GM19395 (cell line): Measurements from ENCODE around the gene PXK.

Source experiments
- ATAC-seq: cut with Tn5 transposase; IDR thresholded peaks from one replicate; pipeline ENCODE4 v1.9.1; 2021; ENCODE audit warnings: mild to moderate bottlenecking, moderate library complexity; ENCODE audit not compliant: unreplicated experiment

PXK gene

DNA sequence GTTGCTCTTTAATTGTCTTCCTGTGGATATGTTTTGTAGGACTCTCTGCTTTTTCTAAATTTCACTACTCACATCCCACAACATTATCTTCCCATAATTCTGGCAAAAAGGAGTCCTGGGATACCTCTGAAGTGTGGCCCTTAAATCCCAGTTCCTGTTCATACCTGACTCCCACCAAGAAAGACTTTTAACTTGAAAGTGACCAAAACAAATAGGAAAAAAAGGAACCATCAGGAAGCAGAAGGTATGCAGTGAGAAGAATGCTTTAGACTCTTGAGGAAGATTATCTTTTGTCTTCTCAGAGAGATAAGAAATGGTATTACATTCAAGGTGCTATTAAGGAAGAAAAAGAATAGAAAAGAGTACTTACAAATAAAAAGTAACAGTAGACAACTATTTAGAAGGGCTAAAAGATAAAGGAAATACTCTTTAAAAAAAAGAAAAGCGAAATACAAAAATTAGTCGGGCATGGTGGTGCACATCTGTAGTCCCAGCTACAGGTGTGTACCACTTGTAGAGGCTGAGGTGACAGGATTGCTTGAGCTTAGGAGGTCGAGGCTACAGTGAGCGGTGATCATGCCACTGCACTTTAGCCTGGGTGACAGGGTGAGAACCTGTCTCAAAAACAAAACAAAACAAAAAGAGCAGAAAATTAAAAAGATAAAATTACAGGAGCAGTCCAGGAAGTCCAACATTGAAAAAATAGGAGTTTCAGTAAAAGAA, 46.8 kb downstream of the PXK start:
- no peak for ATAC-seq

DNA sequence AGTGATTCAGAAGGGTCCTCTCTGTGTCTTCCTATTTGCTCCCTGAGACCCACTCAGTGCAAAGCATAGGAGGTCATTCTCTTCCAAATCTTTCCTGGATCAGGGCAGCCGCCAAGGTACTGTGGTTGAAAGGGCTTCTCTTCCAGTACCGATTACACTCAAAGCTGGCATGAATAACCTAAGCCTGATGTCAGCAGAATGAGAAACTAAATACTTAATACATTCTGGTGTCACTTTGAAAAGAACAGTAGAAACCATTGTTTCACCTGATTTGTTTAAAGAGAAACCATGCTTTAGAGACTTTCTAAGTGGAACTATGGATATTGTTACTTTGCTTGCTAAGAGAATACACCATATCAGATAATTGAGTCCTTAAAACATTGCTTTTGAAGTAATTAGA, 50.8 kb downstream of the PXK start:
- no peak for ATAC-seq

DNA sequence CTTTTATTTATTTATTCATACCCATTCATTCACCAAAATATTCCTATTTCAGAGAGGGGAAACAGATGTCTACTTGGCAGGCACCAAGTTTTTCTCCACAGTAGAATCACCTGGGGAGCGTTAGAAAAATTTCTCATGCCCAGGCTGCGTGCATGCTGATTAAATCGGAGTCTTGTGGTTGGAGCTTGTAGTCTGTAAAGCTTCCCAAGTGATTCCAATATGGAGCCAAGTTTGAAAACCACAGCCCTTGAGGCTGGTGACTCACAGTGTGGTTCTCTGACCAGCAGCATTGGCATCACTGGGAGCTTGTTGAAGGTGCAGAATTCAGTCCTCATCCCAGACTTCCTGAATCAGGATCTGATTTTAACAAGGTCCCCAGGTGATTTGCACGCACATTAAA, 51.2 kb downstream of the PXK start:
- no peak for ATAC-seq

DNA sequence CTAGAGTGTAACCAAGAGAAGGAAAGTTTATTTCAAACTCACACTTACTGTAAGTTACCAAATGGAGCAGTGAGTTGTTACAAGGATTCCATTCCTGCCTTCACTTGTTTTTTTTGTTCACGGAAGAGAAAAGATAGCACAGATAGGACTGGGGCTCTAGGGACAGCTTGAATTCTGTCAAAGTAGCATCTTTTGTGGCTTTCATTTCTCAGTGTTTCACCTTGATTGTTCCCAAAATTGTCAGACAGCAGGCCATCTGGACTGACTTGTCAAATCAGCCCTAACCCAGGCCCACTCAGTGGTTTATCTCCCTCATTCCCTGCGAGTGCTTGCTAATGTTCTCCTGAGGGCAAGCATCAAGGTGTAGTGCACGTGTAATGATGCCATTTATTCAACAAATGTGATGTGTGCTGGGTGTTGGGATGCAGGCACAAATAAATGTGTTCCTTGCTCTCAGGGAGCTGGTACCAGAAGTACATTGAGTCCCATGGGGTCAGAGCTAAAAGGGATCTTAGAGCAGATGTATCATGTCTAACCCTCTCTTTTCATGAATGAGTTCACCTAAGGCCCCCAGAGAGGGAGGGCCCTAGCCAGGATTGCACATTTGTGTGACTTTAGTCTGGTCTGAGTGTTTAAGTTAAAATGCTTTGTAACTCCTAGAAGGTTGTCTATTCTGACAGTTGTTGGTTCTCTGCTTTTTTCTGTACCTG, 51.8 kb downstream of the PXK start:
- no peak for ATAC-seq

DNA sequence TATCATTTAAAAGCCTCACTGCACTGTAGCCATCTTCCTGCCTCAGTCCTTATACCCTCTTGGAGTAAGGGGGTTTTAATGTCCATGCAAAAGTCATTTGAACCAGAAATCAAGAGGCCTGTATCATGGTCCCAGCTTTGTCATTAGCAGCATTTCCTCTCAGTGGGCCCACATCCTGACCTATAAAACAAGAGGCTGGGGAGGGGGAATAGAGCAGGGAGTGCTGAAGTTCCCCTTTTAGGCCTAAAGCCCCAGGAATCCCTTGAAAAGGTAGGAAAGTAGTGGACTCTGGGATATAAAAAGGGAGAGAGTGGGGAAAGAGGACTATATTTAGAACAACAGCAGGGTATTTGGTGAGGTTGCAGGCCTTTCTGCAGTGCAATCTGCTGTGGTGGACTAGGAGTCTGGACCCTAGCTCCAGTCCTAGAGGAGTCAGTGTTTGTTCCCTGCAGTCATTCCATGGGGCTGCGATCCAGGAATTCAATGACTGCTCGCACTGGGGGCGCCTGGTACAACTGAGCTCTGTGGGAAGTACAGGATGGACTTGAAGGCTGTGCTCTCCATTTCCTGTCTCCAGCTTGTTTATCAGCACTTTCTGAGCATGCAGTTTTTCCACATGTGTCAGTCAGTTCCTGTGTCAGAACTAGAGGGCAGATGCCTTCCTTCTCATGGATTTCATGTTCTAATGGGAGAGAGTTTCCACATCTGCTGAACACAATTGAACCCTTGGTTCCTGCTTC, 54.1 kb downstream of the PXK start:
- ATAC-seq = no peak

DNA sequence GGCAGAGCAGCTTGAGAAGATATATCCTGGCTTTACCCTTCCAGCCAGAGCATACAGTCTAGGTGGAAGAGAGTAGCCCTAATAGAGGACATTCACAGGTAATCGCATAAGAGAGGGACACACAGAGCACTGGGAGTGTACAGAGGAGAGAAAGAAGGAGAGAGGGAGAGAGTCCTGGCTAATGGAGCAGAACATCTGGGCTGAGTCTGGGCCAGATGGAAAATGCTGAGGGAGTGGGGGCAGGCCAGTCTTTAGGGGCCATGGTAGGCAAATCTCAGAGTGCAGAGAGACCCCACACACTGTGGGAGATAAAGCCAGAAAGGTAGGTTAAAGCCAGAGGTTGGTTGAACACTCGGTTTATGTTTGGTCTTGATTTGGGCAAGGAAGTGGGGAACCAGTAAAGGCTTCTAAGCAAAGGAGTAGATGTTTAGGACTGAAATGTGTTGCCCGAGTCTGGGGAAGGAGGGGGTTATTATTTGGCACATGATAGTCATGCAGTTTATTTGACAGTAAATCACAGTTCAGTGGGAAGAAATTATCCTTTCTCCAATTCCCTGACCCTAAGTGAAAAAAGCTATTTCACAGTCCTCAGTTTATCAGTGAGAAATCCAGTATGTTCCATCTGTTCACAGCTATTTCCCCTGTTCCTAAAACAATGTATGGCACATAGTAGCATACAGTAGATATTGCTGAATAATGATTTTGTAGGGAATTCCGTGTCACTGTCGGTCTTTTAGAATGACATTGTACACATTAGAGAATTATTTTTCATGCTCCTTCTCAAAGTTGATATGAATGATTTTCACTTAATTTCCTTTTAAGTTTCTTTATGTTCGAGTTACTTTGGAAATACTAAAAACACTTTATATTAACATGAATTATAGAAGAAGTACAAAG, 55.2 kb downstream of the PXK start:
- no peak for ATAC-seq

DNA sequence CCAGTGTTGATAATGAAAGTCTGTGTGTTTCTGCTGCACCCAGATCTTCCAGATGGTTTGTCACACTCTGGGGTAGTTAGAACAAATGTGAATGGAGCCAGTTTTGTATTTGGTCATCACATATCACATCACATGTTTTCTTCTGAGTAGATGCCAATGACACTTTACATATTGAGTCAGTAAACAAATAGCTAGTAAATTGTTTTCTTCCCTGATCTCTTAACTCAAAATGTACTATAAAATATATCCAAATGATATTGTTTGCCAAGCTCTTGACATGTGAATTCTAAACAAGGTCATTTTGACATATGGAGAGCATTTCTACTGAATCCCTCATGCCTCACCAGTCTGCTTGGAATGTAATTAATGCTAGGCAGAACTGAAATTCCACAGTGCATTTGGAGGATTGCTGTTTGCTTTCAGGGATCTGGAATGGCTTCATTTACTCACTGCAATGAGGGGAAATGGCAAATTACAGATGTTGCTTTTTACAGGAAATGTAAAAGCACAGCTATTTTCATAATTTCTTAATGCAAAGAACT, 55.9 kb downstream of the PXK start:
- no peak for ATAC-seq

DNA sequence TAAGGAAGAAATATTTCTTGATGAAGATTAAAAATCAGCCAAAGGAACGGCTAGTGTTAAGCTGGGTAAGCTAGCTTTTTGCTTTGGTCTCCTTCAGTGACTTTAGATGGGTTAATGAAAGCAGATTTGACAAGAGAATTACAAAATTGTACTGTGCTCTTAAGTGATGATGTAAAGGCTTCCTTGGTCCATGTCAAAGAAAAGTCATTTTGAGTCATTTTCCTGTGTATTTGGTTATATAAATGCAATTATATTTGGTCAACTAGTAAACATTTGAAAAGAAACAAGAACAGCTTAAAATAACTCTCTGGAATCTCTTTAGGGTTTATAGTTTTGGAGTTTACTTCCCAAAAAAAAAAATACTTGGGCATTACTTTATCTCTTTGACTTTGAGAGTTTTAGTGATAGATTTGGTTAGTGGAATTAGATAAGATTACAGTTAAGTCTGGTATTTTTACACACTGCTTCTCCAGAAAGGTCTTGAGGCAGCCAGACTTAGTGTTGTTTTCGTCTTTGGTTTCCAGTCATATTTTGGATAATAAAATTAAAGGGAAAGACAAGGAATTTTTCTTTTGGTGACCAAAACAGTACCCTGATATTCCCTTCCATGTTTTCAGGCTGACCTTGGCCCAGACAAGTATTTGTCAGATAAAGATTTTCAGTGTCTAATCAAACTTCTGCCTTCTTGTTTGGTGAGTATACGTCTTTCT, 58.6 kb downstream of the PXK start:
- ATAC-seq = no peak

DNA sequence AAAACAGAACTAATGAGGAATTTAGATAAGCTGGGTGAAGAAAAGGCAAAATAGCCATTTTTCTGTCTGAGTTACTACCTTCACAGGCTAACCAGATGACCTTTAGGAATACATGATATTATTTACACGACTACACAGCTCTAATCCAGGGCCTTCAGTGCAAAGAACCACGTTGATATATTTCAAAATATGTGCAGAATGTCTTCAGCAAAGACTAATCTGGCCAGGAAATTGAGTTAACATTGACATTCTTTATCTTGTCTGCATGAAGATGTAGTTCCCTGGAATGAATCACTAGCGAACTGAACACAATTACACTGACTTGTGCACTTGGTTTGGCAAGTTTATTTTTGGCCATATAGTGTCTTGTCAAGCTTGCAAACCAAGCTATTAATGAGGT, 59.5 kb downstream of the PXK start:
- no peak for ATAC-seq

DNA sequence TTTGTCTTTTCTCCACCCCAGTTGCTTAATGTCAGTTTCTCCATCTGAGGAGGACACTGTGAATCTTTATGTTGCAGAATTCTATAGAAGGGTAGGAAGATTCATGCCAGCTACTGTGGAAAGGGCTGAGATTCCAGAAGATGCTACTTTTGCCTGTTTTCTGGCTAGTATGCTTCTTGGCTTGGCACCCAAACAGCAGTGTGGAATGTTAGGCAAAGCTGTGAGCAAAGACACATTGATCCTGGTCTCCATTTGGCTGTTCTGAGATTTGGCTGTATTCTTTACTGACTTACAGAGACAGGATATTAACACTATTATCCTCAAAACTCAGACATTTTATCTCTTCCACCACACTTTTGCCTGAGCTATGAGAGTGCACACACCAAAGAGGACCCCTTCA, 61.6 kb downstream of the PXK start:
- ATAC-seq = no peak

DNA sequence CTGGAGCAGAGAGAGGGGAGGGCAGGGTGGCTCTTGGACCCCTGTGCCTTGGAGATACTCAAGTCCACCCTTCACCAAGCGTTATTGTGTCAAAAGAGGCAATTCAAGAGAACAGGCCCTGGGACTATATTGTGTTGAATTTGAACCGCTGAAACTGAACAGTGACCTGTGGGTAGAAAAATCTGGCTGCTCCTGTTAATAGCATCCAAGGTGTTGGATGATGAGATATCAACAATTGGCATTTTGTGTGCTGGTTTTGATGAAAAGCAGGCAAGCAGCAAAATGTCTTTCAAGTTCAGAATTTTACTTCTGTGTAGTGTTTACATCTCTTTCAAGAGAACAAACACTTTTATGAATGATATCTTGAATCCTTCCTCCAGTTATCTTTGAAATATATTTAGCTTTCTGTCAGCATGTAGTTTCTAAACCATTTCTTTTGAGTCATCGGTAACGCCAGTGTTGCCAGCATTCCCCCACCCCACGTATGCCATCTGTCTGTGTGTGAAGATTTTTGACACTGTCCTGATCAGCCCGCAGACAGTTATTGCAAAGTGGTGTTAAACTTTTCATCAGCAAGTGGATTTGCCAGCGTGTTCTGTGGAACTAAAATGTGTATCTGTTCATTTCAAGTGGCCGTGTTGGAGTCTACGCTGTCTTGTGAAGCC, 66.1 kb downstream of the PXK start:
- no peak for ATAC-seq

DNA sequence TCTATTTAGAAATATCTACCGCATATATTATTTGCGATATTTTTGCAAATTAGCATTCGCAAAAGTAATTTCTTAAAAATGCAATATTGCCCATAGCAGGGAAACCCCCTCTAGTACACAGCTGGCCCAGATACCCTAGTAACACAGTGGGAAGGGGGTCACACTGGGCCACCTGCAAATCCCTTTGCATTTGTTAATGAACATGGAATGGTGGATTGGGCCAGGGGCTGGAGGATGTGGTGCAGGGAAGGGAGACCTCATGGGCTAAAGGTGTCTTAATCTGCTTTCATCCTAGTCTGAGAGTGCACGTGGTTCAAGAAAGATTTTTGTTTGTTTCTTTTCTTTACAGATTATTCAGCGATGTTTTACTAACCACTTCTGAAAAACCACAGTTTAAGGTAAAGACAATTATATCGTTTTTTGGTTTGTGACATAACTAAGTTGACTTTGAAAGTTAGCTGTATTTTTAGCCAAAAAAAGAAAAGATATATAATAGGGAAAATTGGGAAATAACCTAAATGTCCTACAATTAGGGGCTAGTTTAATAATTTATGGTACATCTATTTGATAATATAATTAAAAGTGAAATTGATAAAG, 70.9 kb downstream of the PXK start:
- no peak for ATAC-seq

DNA sequence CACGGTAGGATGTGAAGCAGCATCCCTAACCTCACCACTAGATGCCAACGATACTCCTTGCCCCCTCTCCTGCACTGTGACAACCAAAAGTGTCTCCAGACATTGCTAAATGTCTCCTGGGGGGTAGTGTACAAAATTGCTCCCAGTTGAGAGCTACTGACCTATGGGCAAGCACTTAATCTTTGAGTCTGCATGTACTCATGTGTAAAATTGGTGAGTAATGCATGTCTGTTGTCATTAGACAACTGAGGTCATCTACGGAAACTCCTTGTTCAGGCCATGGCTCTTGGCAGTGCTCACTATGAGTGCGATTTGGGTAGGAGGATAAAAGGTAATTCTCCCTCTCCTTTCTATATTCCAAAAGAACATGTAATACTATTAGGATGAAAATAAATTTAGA, 71.7 kb downstream of the PXK start:
- no peak for ATAC-seq

DNA sequence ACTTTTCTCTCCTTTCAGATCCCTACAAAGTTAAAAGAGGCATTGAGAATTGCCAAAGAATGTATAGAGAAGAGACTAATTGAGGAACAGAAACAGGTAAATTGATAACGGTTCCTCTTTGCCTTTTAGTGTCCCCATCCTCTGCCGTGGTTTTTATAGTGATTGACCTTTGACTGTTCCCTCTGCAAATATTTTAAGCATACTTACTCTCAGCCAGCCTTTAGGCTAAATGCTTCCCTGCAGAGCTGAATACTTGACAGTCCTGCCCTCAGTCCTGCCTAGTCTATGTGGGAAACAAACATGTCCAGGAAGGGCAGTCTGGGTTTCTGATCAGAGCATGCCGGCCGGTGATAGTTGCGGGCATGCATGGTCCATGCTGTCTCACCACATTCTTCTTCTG, 76.2 kb downstream of the PXK start:
- ATAC-seq = no peak

DNA sequence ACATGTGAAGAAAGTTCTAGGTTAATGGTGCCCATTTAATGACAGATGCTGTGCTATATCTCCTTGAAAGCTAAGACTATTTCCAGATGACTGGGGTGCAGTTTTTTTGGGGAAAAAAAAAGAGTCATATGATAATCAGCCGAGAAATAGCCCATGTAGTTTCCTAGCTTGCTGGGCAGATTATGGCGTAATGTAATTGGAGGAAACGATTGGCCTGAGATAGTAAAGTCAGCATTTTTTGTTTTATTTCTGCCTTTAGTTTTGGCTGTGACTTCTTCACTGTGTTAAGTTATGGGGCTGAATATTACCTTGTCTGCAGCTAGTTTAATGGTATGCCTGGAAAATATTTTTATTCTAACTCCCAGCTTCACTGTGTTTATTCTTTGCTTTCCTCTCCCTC, 77.0 kb downstream of the PXK start:
- ATAC-seq = no peak

DNA sequence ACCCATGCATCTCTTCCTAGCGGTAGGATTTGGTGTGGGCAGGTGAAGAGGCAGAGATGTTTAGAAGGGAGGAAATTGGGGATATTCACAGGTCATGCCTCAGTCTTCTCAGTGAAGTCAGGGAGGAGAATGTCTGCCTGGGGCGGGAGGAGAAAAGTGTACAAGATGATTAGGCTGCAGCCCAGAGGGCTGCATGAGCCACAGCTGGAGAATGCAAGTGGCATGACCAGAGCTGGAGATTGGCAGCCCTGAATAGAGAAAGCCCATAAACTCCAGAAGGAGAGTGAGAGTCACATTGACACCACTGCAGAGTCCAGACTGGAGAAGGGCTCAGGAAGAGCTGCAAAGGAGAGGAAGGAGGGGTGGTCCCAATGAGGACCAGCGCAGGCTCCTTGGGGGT, 78.3 kb downstream of the PXK start:
- no peak for ATAC-seq

DNA sequence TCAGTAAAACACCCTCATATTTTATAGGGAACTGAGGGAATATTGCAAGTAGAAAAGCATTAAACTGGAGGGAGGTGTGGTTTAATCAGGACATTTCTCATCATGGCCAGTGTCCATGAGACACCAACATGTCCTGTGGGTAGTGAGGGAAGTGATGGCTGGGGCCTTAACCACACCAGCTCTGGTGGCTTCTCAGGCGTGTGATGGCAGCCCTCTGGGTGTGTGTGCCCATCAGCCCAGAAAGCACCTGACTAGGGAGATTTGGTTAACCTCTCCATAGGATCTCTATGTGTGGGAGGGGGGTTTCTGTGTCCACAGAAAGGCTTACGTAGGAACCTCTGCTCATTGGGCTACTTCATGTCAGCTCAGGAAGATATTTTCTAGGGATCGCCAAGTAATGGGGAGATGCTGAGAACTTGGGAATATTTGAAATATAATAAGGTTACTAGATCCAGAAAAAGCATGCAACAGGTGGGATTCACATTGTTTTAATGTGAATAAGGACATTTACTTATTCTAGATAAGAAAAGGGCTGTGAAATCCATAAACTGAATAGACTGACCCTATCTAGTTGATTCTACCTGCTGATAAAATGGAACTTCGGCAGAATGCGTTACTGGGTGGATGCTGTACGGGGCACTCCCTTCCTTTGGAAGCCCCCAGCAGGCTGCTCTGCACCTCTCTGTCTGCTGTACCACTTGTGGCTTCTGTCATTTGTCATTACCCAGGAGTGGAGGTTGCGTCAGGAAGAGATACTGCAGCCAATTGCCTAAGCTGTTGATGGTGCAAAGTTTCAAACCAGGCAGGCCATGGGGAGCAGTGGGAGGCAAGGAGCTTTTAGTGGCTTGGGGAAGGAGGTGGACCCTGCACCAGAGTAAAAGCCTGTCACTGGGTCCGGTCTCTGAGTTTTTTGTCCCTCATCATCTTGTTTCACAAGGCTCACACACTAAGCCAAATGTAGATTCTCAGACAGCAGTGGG, 79.4 kb downstream of the PXK start:
- no peak for ATAC-seq

DNA sequence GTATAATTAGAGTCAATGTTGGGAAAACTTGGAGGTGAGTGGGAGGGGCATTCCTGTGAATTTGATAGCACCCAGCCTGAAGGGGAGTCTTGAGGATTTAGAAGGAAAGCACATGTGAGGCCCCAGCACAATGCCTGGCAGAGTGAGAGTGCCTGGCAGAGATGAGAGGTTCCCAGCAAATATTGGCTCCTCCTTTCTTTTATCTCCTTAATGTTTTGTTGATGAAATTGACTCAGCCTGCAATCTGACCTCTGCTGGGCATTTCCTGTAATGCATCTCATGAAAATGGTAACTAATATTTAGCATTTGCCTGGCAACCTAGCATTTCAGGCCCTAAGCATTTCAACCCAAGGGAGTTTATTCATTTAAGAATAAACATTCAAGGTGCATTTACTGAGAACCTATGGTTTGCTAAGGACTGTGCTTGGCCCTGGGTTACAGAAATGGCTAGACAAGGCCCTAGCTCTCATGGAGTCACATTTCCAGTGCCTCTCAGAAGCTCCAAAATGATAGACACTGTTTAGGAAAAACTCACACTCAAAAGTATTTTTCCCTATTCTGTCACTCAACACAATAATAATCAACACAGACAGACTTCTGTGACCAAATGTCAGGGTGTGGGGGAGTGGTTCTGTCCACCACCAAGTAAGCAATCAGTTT, 82.0 kb downstream of the PXK start:
- no peak for ATAC-seq
